ENCODE measurements around the gene TTN.

DNA sequence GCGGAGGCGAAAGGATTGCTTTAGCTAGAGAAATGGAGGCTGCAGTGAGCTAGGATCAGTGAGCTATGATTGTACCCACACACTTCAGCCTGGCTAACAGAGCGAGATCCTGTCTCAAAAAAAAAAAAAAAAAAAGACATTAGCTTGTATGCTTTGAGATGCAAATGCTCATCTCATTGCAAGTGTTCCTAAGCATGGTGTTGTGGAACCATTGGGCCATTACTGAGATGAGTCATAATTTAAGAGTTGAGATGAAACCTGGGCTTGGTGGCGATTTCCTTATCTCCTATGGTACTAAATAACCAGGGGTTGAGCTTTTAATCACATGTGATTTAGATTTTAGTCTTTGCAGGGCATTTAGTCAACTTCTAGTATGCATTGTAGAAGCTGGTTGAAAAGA is 324.8 kb downstream of the TTN start:
- TF ChIP-seq, protein P1, sequence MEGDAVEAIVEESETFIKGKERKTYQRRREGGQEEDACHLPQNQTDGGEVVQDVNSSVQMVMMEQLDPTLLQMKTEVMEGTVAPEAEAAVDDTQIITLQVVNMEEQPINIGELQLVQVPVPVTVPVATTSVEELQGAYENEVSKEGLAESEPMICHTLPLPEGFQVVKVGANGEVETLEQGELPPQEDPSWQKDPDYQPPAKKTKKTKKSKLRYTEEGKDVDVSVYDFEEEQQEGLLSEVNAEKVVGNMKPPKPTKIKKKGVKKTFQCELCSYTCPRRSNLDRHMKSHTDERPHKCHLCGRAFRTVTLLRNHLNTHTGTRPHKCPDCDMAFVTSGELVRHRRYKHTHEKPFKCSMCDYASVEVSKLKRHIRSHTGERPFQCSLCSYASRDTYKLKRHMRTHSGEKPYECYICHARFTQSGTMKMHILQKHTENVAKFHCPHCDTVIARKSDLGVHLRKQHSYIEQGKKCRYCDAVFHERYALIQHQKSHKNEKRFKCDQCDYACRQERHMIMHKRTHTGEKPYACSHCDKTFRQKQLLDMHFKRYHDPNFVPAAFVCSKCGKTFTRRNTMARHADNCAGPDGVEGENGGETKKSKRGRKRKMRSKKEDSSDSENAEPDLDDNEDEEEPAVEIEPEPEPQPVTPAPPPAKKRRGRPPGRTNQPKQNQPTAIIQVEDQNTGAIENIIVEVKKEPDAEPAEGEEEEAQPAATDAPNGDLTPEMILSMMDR (IDR thresholded peaks at IDR 0.05) = no peak
- no peak for TF ChIP-seq POLR2A (IDR thresholded peaks at IDR 0.05)
- no peak for TF ChIP-seq POLR2AphosphoS5 (IDR thresholded peaks at IDR 0.05; ENCODE audit: insufficient read depth in 1 of 2, low read depth in 1 of 2)

Measured in vagina (tissue), 2 donors.